ENCODE measurements around the gene MPP2. TPM values are rescaled to one million over a fixed set of nuclear protein-coding genes. Genes with fewer than 3 reads are reported as not detected.

The MPP2 gene
- total RNA-seq, 1 donor from 2014 or later, result 5.4 TPM

GRCh38 chr17:43830510-43831140, 76.7 kb downstream of the MPP2 start:
- no peak for TF ChIP-seq CTCF (IDR thresholded peaks at IDR 0.05; ENCODE audit: unreplicated experiment)
- no peak for DNase-seq (ENCODE audit: low spot score, unreplicated experiment)
- Mint-ChIP-seq H3K4me3 (ENCODE audit: low read depth) (peak overlapping the region; percentile 56), H3K4me1 (ENCODE audit: low read depth) (peaks cover 18% of the 10 kb centered on the region), H3K9me3 (ENCODE audit: low read depth) (peaks cover 5% of the 10 kb centered on the region), H3K27ac (no peak overlapping the region), H3K27me3 (peaks cover 26% of the 10 kb centered on the region), H3K36me3 (ENCODE audit: insufficient read depth) (peaks cover 5% of the 10 kb centered on the region)

GRCh38 chr17:43829738-43830137, 77.6 kb downstream of the MPP2 start:
- H3K9me3 Mint-ChIP-seq (ENCODE audit: low read depth), result peaks cover 5% of the 10 kb centered on the region
- H3K4me1 Mint-ChIP-seq (ENCODE audit: low read depth), result peaks cover 18% of the 10 kb centered on the region
- peaks cover 25% of the 10 kb centered on the region for H3K27me3 Mint-ChIP-seq
- H3K36me3 Mint-ChIP-seq (ENCODE audit: insufficient read depth), result peaks cover 5% of the 10 kb centered on the region
- H3K4me3 Mint-ChIP-seq (ENCODE audit: low read depth), result no peak overlapping the region
- DNase-seq (ENCODE audit: low spot score, unreplicated experiment), result no peak
- no peak overlapping the region for H3K27ac Mint-ChIP-seq
- no peak for TF ChIP-seq CTCF (IDR thresholded peaks at IDR 0.05; ENCODE audit: unreplicated experiment)

- Mint-ChIP-seq H3K27me3 (peaks cover 11% of the 10 kb centered on the region), H3K36me3 (ENCODE audit: insufficient read depth) (peaks cover 5% of the 10 kb centered on the region), H3K9me3 (ENCODE audit: low read depth) (no peaks in the 10 kb centered on the region), H3K4me3 (ENCODE audit: low read depth) (no peak overlapping the region), H3K4me1 (ENCODE audit: low read depth) (peaks cover 11% of the 10 kb centered on the region), H3K27ac (no peak overlapping the region)
- no peak for TF ChIP-seq CTCF (IDR thresholded peaks at IDR 0.05; ENCODE audit: unreplicated experiment)
- DNase-seq (ENCODE audit: low spot score, unreplicated experiment), result no peak
Observed at GRCh38 chr17:43827596-43827995, 79.7 kb downstream of the MPP2 start.

GRCh38 chr17:43826206-43826605, 81.1 kb downstream of the MPP2 start:
- no peak overlapping the region for H3K27ac Mint-ChIP-seq
- no peak for TF ChIP-seq CTCF (IDR thresholded peaks at IDR 0.05; ENCODE audit: unreplicated experiment)
- H3K36me3 Mint-ChIP-seq (ENCODE audit: insufficient read depth), result peaks cover 5% of the 10 kb centered on the region
- H3K27me3 Mint-ChIP-seq, result peaks cover 5% of the 10 kb centered on the region
- DNase-seq (ENCODE audit: low spot score, unreplicated experiment), result no peak
- H3K9me3 Mint-ChIP-seq (ENCODE audit: low read depth), result no peaks in the 10 kb centered on the region
- no peak overlapping the region for H3K4me3 Mint-ChIP-seq (ENCODE audit: low read depth)
- peaks cover 3% of the 10 kb centered on the region for H3K4me1 Mint-ChIP-seq (ENCODE audit: low read depth)

GRCh38 chr17:43825567-43825966, 81.8 kb downstream of the MPP2 start:
- Mint-ChIP-seq H3K27me3 (peaks cover under 1% of the 10 kb centered on the region), H3K4me3 (ENCODE audit: low read depth) (no peak overlapping the region), H3K27ac (no peak overlapping the region), H3K36me3 (ENCODE audit: insufficient read depth) (peaks cover 3% of the 10 kb centered on the region), H3K9me3 (ENCODE audit: low read depth) (no peaks in the 10 kb centered on the region), H3K4me1 (ENCODE audit: low read depth) (no peaks in the 10 kb centered on the region)
- no peak for DNase-seq (ENCODE audit: low spot score, unreplicated experiment)
- TF ChIP-seq CTCF (IDR thresholded peaks at IDR 0.05; ENCODE audit: unreplicated experiment), result no peak

Other genes with a start within 250 kb of the MPP2 start
- 1.1 and 1.2 TPM in 2 replicates for gene MEOX1, start 245.6 kb downstream of the MPP2 start, total RNA-seq
- gene SOST, start 148.7 kb downstream of the MPP2 start, total RNA-seq, result 0.42 and 0.43 TPM in 2 replicates
- gene DUSP3, start 128.6 kb downstream of the MPP2 start, total RNA-seq, result 58.0 and 58.3 TPM in 2 replicates
- 0.07 TPM in 1 of 2 replicates, not detected in the other for gene CFAP97D1, start 127.1 kb downstream of the MPP2 start, total RNA-seq
- 12.6 and 13.2 TPM in 2 replicates for gene MPP3, start 74.4 kb downstream of the MPP2 start, total RNA-seq
- gene CD300LG, start 60.4 kb downstream of the MPP2 start, total RNA-seq, result not detected in 2 replicates
- 0.78 TPM in 1 of 2 replicates, not detected in the other for gene PPY, start 34.9 kb upstream of the MPP2 start, total RNA-seq
- gene PYY, start 46.4 kb upstream of the MPP2 start, total RNA-seq, result 0.84 and 1.1 TPM in 2 replicates
- gene NAGS, start 97.1 kb upstream of the MPP2 start, total RNA-seq, result 0.69 and 0.89 TPM in 2 replicates
- gene TMEM101, start 107.4 kb upstream of the MPP2 start, total RNA-seq, result 27.5 and 28.9 TPM in 2 replicates
- gene LSM12, start 159.1 kb upstream of the MPP2 start, total RNA-seq, result 54.1 and 55.4 TPM in 2 replicates
- 57.3 and 58.7 TPM in 2 replicates for gene G6PC3, start 163.2 kb upstream of the MPP2 start, total RNA-seq
- gene HDAC5, start 216.1 kb upstream of the MPP2 start, total RNA-seq, result 39.0 and 41.3 TPM in 2 replicates
- gene HROB, start 234.4 kb upstream of the MPP2 start, total RNA-seq, result 10.1 and 12.8 TPM in 2 replicates

Measured in progenitor cell of endocrine pancreas (in vitro differentiated cells).